CD14-positive monocyte (primary cell): ENCODE measurements around the gene SLC39A10. TPM values are rescaled to one million over a fixed set of nuclear protein-coding genes. Genes with fewer than 3 reads are reported as not detected.
A peak's percentile ranks its signal among the peaks of the same experiment; 100 is the strongest.

Experiments used
- DNase-seq, 3 donors: peaks; one replicate each; pipeline ENCODE4 v3.0.0-alpha.2; 2011 to 2022
- H2AFZ ChIP-seq: 2 replicates; pipeline ENCODE4 v1.6.0; 2012; ENCODE audit warnings: mild to moderate bottlenecking, low read depth, low read length, inconsistent platforms; ENCODE audit not compliant: insufficient read depth, poor library complexity, severe bottlenecking
- H3K27ac ChIP-seq, 2 donors: 1 replicate in 1 of 2; 2 replicates in 1 of 2; pipeline ENCODE4 v1.5.1; 2012 to 2013; ENCODE audit warnings: low read length in 2 of 2, control low read depth in 1 of 2, inconsistent platforms in 1 of 2, low read depth in 1 of 2, mild to moderate bottlenecking in 1 of 2
- H3K27me3 ChIP-seq, 2 donors: one replicate each; pipeline versions ENCODE4 v1.6.0 to v1.6.1; 2011 to 2013; ENCODE audit warnings: low read length in 2 of 2; ENCODE audit not compliant: control insufficient read depth in 2 of 2, insufficient read depth in 2 of 2
- H3K36me3 ChIP-seq, 2 donors: replicated peaks in 1 of 2; 1 replicate in 1 of 2; 2 replicates in 1 of 2; pipeline versions ENCODE4 v1.5.1 to v1.6.1; 2012 to 2013; ENCODE audit warnings: low read length in 2 of 2, control low read depth in 1 of 2, inconsistent platforms in 1 of 2, mild to moderate bottlenecking in 1 of 2; ENCODE audit not compliant: insufficient read depth in 2 of 2, control insufficient read depth in 1 of 2
- H3K4me1 ChIP-seq, 2 donors: 1 replicate in 1 of 2; 2 replicates in 1 of 2; pipeline versions ENCODE4 v1.5.1 to v1.6.1; 2012 to 2013; ENCODE audit warnings: low read length in 2 of 2, control low read depth in 1 of 2, inconsistent platforms in 1 of 2, mild to moderate bottlenecking in 1 of 2, moderate library complexity in 1 of 2; ENCODE audit not compliant: insufficient read depth in 2 of 2, control insufficient read depth in 1 of 2
- H3K4me2 ChIP-seq: replicated peaks from 2 replicates; pipeline ENCODE3; 2012; ENCODE audit warnings: low read length, moderate library complexity, mild to moderate bottlenecking; ENCODE audit not compliant: poor library complexity, severe bottlenecking; ENCODE audit errors: extremely low read depth
- H3K4me3 ChIP-seq, 3 experiments: fragments of 200-600 bp in 1 of 3; sonication (generic) in 1 of 3; replicated peaks in 1 of 3; 1 replicate in 2 of 3; 2 replicates in 1 of 3; pipeline ENCODE4 v1.5.1; 2011 to 2013; ENCODE audit warnings: low read length in 3 of 3, mild to moderate bottlenecking in 3 of 3, control low read depth in 2 of 3, low read depth in 2 of 3, inconsistent platforms in 1 of 3, moderate library complexity in 1 of 3
- H3K79me2 ChIP-seq: 2 replicates; pipeline ENCODE4 v1.6.0; 2012; ENCODE audit warnings: mild to moderate bottlenecking, control low read depth, inconsistent platforms, low read length, moderate library complexity; ENCODE audit not compliant: insufficient read depth
- H3K9ac ChIP-seq: 2 replicates; pipeline ENCODE4 v1.6.0; 2017; ENCODE audit warnings: low read length, mild to moderate bottlenecking; ENCODE audit not compliant: insufficient read depth, poor library complexity, severe bottlenecking
- H3K9me3 ChIP-seq, 2 donors: replicated peaks in 1 of 2; 1 replicate in 1 of 2; 2 replicates in 1 of 2; pipeline versions ENCODE4 v1.5.1 to v1.6.1; 2012 to 2013; ENCODE audit warnings: low read length in 2 of 2, control low read depth in 1 of 2; ENCODE audit not compliant: control insufficient read depth in 1 of 2, insufficient read depth in 1 of 2
- H4K20me1 ChIP-seq: 2 replicates; pipeline ENCODE4 v1.6.0; 2012; ENCODE audit warnings: mild to moderate bottlenecking, low read length, control low read depth, moderate library complexity; ENCODE audit not compliant: insufficient read depth
- H3K27ac Mint-ChIP-seq, 7 donors: one replicate each; pipeline ENCODE4 v1.8.0; 2020; ENCODE audit warnings: mild to moderate bottlenecking in 7 of 7, mixed read lengths in 7 of 7, moderate library complexity in 6 of 7, inconsistent platforms in 2 of 7
- H3K27me3 Mint-ChIP-seq, 3 donors: one replicate each; pipeline ENCODE4 v1.8.0; 2021 to 2022; ENCODE audit warnings: low read depth in 3 of 3, mild to moderate bottlenecking in 3 of 3, mixed read lengths in 3 of 3, moderate library complexity in 3 of 3, inconsistent platforms in 1 of 3
- H3K36me3 Mint-ChIP-seq, 2 donors: one replicate each; pipeline ENCODE4 v1.8.0; 2020; ENCODE audit warnings: mixed read lengths in 2 of 2, inconsistent platforms in 1 of 2, mild to moderate bottlenecking in 1 of 2
- H3K4me1 Mint-ChIP-seq: one replicate; pipeline ENCODE4 v1.8.0; 2020; ENCODE audit warnings: mild to moderate bottlenecking, mixed read lengths
- H3K4me3 Mint-ChIP-seq, 2 donors: one replicate each; pipeline ENCODE4 v1.8.0; 2020; ENCODE audit warnings: mild to moderate bottlenecking in 2 of 2, mixed read lengths in 2 of 2, moderate library complexity in 1 of 2
- H3K9me3 Mint-ChIP-seq, 7 donors: one replicate each; pipeline ENCODE4 v1.8.0; 2020 to 2022; ENCODE audit warnings: mixed read lengths in 7 of 7, mild to moderate bottlenecking in 6 of 7, moderate library complexity in 6 of 7, inconsistent platforms in 2 of 7
- WGBS: methylation state at CpG from one replicate; pipeline ENCODE4 v1.1.5; 2013; ENCODE audit warnings: missing lambda C conversion rate; ENCODE audit not compliant: insufficient coverage; 5-methylcytosine and 5-hydroxymethylcytosine counted together
- intact Hi-C, 2 donors: fragments of 100-400 bp; cut with micrococcal nuclease; formaldehyde crosslinking; loops; one replicate each; pipeline versions ENCODE4 v1.15.0 to v1.15.1; 2023
- polyA plus RNA-seq, 3 donors: library from polyadenylated mRNA; depleted of rRNA in 1 of 3; unstranded in 2 of 3; stranded (reverse) in 1 of 3; fragments of 300-500 nt in 2 of 3; fragments of >200 nt in 1 of 3; fragmentation: Illumina TruSeq in 2 of 3; gene quantifications; 1 replicate in 2 of 3; 2 replicates in 1 of 3; pipeline ENCODE4 v1.2.3, GENCODE V29; 2012 to 2021
- TF ChIP-seq, protein P1 (sequence below): fragments of 200-600 bp; IDR thresholded peaks from one replicate; pipeline ENCODE4 v1.8.0; 2022; ENCODE audit warnings: antibody characterized with exemption, mild to moderate bottlenecking

SLC39A10 gene
- polyA plus RNA-seq, 3 donors, result 5.2 to 6.9 (median 5.2) TPM

DNA sequence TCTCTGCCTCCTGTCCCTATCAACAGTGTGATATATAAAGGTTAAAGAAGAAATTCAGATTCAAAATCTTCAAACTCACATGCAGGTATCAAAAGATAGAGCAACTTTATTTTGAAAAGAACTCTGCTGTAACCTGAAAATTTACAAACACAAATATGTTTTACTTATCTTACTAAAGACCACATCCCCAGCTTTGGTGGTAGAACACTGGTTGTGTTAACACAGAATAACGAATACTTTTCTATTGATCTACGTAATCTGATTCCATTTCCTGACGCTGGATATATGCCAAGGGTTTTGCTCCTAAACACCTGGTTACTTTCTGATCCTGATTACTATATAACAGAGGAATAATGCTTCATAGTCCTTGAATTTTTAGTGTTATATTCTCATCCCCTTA lies 23.1 kb upstream of the SLC39A10 start:
- Histone ChIP-seq H3K27me3 (no peaks in the 10 kb centered on the region), H4K20me1 (no peaks in the 10 kb centered on the region), H3K36me3 (no peaks in the 10 kb centered on the region), H3K27ac (peak overlapping the region in 1 of 2 donors; percentile 83), H3K4me1 (peaks cover 31 to 32% of the 10 kb centered on the region in 2 donors), H3K4me2 (no peak overlapping the region), H3K9me3 (no peaks in the 10 kb centered on the region), H3K79me2 (no peaks in the 10 kb centered on the region), H3K4me3 (no peak overlapping the region), H2AFZ (peak overlapping the region; percentile 63), H3K9ac (no peak overlapping the region)
- H3K9me3 Mint-ChIP-seq, result no peaks in the 10 kb centered on the region
- no peaks in the 10 kb centered on the region for H3K27me3 Mint-ChIP-seq
- no peaks in the 10 kb centered on the region for H3K36me3 Mint-ChIP-seq
- H3K4me1 Mint-ChIP-seq, result peaks cover 29% of the 10 kb centered on the region
- WGBS, result 100% methylated on average over 2 of the region's 3 CpGs
- no peak overlapping the region for H3K4me3 Mint-ChIP-seq
- TF ChIP-seq, protein P1, sequence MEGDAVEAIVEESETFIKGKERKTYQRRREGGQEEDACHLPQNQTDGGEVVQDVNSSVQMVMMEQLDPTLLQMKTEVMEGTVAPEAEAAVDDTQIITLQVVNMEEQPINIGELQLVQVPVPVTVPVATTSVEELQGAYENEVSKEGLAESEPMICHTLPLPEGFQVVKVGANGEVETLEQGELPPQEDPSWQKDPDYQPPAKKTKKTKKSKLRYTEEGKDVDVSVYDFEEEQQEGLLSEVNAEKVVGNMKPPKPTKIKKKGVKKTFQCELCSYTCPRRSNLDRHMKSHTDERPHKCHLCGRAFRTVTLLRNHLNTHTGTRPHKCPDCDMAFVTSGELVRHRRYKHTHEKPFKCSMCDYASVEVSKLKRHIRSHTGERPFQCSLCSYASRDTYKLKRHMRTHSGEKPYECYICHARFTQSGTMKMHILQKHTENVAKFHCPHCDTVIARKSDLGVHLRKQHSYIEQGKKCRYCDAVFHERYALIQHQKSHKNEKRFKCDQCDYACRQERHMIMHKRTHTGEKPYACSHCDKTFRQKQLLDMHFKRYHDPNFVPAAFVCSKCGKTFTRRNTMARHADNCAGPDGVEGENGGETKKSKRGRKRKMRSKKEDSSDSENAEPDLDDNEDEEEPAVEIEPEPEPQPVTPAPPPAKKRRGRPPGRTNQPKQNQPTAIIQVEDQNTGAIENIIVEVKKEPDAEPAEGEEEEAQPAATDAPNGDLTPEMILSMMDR, result no peak
- intact Hi-C loops, result no loop called here
- no peak overlapping the region for H3K27ac Mint-ChIP-seq
- no peak for DNase-seq

DNA sequence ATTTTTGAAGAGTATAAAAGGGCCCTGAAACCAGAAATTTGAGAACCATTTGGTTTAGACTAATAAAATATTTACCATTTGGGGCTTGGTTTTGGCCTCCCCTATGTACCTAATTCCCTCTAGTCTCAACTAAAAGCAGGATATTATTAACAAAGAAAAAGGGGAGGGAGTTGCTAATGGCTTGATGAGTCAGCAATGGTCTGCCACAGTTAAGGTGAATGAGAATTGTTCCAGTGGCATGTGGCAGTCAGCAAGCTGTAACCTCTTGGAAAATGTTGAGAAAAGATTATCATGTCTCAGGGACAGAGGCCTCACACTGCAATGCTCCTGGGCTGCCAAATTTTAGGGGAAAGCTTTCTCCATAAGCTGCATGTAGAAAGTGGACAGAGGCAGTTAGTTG lies 20.1 kb upstream of the SLC39A10 start:
- no peak overlapping the region for H2AFZ ChIP-seq
- H3K4me1 Mint-ChIP-seq, result peaks cover 37% of the 10 kb centered on the region
- TF ChIP-seq, protein P1, result no peak
- no peak overlapping the region for H3K9ac ChIP-seq
- no peaks in the 10 kb centered on the region for H3K36me3 ChIP-seq
- no peaks in the 10 kb centered on the region for H3K27me3 Mint-ChIP-seq
- H3K36me3 Mint-ChIP-seq, result no peaks in the 10 kb centered on the region
- intact Hi-C loops, result no loop called here
- no peak overlapping the region for H3K27ac ChIP-seq
- no peaks in the 10 kb centered on the region for H3K79me2 ChIP-seq
- no peaks in the 10 kb centered on the region for H4K20me1 ChIP-seq
- no peak overlapping the region for H3K27ac Mint-ChIP-seq
- H3K4me1 ChIP-seq, result peaks cover 39 to 49% of the 10 kb centered on the region in 2 donors
- no peak for DNase-seq
- no peak overlapping the region for H3K4me3 ChIP-seq
- H3K4me3 Mint-ChIP-seq, result no peak overlapping the region
- no peaks in the 10 kb centered on the region for H3K27me3 ChIP-seq
- H3K9me3 ChIP-seq, result no peaks in the 10 kb centered on the region
- no peak overlapping the region for H3K4me2 ChIP-seq
- H3K9me3 Mint-ChIP-seq, result no peaks in the 10 kb centered on the region
